ENCODE results near the gene TAX1BP1. TPM values are rescaled to one million over a fixed set of nuclear protein-coding genes. Genes with fewer than 3 reads are reported as not detected.

The TAX1BP1 gene
- total RNA-seq (10 to 100 TPM; 55.0 to 57.1 TPM), polyA plus RNA-seq (10 to 100 TPM; 35.7 to 50.9 TPM)

- peak within 1 kb of the TSS; percentile 98 to 100 for H3K27ac ChIP-seq (ENCODE audit: low read depth in 1 of 2, low read length in 2 of 2)
- WGBS: under 1% methylated on average over 41 of the region's 41 CpGs
- H3K9ac ChIP-seq (ENCODE audit: low read depth in 1 of 2, low read length in 2 of 2): peak within 1 kb of the TSS; percentile 93 to 98
- no peaks in the 10 kb centered on the region for H3K9me3 ChIP-seq (ENCODE audit: control insufficient read depth in 4 of 4, low read length in 3 of 4)
- TF ChIP-seq RXRA (IDR thresholded peaks at IDR 0.05): peak in 1 of 2 donors; percentile 4
- TF ChIP-seq TAF1 (conservative IDR thresholded peaks at IDR 0.05): peak; percentile 56
- peak; percentile 87 to 95 for TF ChIP-seq GABPA (IDR thresholded peaks at IDR 0.05 in 1 of 2, conservative IDR thresholded peaks at IDR 0.05 in 1 of 2)
- TF ChIP-seq HNF4A (conservative IDR thresholded peaks at IDR 0.05): peak; percentile 1 to 11
- TF ChIP-seq HNF4G (IDR thresholded peaks at IDR 0.05): no peak
- no peak for TF ChIP-seq JUND (IDR thresholded peaks at IDR 0.05)
- TF ChIP-seq, protein P1, sequence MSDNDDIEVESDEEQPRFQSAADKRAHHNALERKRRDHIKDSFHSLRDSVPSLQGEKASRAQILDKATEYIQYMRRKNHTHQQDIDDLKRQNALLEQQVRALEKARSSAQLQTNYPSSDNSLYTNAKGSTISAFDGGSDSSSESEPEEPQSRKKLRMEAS (IDR thresholded peaks at IDR 0.05): no peak
- TF ChIP-seq CTCF (IDR thresholded peaks at IDR 0.05; ENCODE audit: low read depth, low read length, missing input control): no peak
- no peak for TF ChIP-seq ATF3 (IDR thresholded peaks at IDR 0.05)
- TF ChIP-seq EGR1 (IDR thresholded peaks at IDR 0.05; ENCODE audit: low read depth in 2 of 2): peak in 1 of 2 donors; percentile 42
- TF ChIP-seq, protein P2, sequence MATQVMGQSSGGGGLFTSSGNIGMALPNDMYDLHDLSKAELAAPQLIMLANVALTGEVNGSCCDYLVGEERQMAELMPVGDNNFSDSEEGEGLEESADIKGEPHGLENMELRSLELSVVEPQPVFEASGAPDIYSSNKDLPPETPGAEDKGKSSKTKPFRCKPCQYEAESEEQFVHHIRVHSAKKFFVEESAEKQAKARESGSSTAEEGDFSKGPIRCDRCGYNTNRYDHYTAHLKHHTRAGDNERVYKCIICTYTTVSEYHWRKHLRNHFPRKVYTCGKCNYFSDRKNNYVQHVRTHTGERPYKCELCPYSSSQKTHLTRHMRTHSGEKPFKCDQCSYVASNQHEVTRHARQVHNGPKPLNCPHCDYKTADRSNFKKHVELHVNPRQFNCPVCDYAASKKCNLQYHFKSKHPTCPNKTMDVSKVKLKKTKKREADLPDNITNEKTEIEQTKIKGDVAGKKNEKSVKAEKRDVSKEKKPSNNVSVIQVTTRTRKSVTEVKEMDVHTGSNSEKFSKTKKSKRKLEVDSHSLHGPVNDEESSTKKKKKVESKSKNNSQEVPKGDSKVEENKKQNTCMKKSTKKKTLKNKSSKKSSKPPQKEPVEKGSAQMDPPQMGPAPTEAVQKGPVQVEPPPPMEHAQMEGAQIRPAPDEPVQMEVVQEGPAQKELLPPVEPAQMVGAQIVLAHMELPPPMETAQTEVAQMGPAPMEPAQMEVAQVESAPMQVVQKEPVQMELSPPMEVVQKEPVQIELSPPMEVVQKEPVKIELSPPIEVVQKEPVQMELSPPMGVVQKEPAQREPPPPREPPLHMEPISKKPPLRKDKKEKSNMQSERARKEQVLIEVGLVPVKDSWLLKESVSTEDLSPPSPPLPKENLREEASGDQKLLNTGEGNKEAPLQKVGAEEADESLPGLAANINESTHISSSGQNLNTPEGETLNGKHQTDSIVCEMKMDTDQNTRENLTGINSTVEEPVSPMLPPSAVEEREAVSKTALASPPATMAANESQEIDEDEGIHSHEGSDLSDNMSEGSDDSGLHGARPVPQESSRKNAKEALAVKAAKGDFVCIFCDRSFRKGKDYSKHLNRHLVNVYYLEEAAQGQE (IDR thresholded peaks at IDR 0.05): peak; percentile 52
- TF ChIP-seq FOXA1 (IDR thresholded peaks at IDR 0.05): no peak
- TF ChIP-seq YY1 (IDR thresholded peaks at IDR 0.05): peak; percentile 82
- no peak for TF ChIP-seq ZBTB33 (IDR thresholded peaks at IDR 0.05)
- no peak for TF ChIP-seq RAD21 (IDR thresholded peaks at IDR 0.05)
- no peak for TF ChIP-seq FOXA2 (IDR thresholded peaks at IDR 0.05)
- peak; percentile 47 for TF ChIP-seq SP1 (IDR thresholded peaks at IDR 0.05)
- TF ChIP-seq NR2F2 (IDR thresholded peaks at IDR 0.05): no peak
- H3K36me3 ChIP-seq (ENCODE audit: control insufficient read depth in 4 of 4, insufficient read depth in 3 of 4, low read depth in 1 of 4, low read length in 3 of 4): no peaks in the 10 kb centered on the region
- peak; percentile 94 for DNase-seq (ENCODE audit: low spot score)
- H3K4me3 ChIP-seq (ENCODE audit: low read depth in 1 of 3, low read length in 3 of 3): peak within 1 kb of the TSS; percentile 71 to 98 (median 85)
- H3K27me3 ChIP-seq (ENCODE audit: control insufficient read depth in 4 of 4, insufficient read depth in 4 of 4, low read length in 3 of 4): no peaks in the 10 kb centered on the region
- peaks cover 5 to 40% (median 29%) of the 10 kb centered on the region in 4 donors for H3K4me1 ChIP-seq (ENCODE audit: control insufficient read depth in 4 of 4, insufficient read depth in 4 of 4, low read length in 3 of 4)
Measured at GRCh38 chr7:27739909-27740448, at the start of gene TAX1BP1. TSS of gene TAX1BP1 (plus strand) at chr7:27740162. CDS start at chr7:27748525, 8,363 bp downstream.

Data from liver (tissue), 9 donors.